HEK293 (cell line): ENCODE measurements around the gene IRF2.

Experiments
- CTCF ChIA-PET: fragments of 350-600 bp; formaldehyde crosslinking; extraction: SDS; loops from one replicate; lab custom pipeline; 2021; ENCODE audit warnings: antibody characterized with exemption; lab: Yijun Ruan, JAX
- POLR2A ChIA-PET: fragments of 300-600 bp; formaldehyde crosslinking; extraction: SDS; loops from one replicate; lab custom pipeline; 2020; ENCODE audit warnings: antibody characterized with exemption, inconsistent platforms; lab: Yijun Ruan, JAX
- H3K27ac ChIP-seq: fragments of 200-500 bp; sonication (Bioruptor generic); 2 replicates; pipeline ENCODE4 v1.5.1; 2014; ENCODE audit warnings: low read depth, low read length, control low read depth, inconsistent platforms; ENCODE audit errors: extremely low read depth
- H3K36me3 ChIP-seq, 2 experiments: fragments of 200-500 bp in 1 of 2; sonication (Bioruptor generic) in 1 of 2; 1 replicate in 1 of 2; 2 replicates in 1 of 2; pipeline ENCODE4 v1.5.1; 2014 to 2017; ENCODE audit warnings: inconsistent platforms in 2 of 2, low read length in 2 of 2; ENCODE audit not compliant: control insufficient read depth in 2 of 2, insufficient read depth in 1 of 2
- H3K4me1 ChIP-seq: fragments of 200-500 bp; sonication (Bioruptor generic); 2 replicates; pipeline ENCODE4 v1.5.1; 2014; ENCODE audit warnings: mild to moderate bottlenecking, low read length, inconsistent platforms; ENCODE audit not compliant: control insufficient read depth, insufficient read depth
- H3K4me3 ChIP-seq: 2 replicates; pipeline ENCODE4 v1.5.1; 2011; ENCODE audit warnings: low read depth, mild to moderate bottlenecking, control low read depth, low read length, moderate library complexity
- H3K9me3 ChIP-seq: fragments of 200-500 bp; sonication (Bioruptor generic); 2 replicates; pipeline ENCODE4 v1.5.1; 2014; ENCODE audit warnings: low read depth, low read length, inconsistent platforms; ENCODE audit not compliant: control insufficient read depth, insufficient read depth
- HOXA7 ChIP-seq: sonication (generic); formaldehyde crosslinking; IDR thresholded peaks from 2 replicates; pipeline ENCODE4 v1.8.1; 2022; ENCODE audit warnings: missing genetic modification reagents, borderline replicate concordance
- KLF1 ChIP-seq: fragments of 450-650 bp; formaldehyde crosslinking; IDR thresholded peaks from 2 replicates; pipeline ENCODE4 v1.5.1; 2016; ENCODE audit warnings: missing biosample characterization, missing genetic modification characterization
- KLF7 ChIP-seq: fragments of 450-650 bp; formaldehyde crosslinking; IDR thresholded peaks from 2 replicates; pipeline ENCODE4 v1.5.1; 2016; ENCODE audit warnings: missing biosample characterization, missing genetic modification characterization, borderline replicate concordance
- SALL2 ChIP-seq: fragments of 450-650 bp; formaldehyde crosslinking; IDR thresholded peaks from 2 replicates; pipeline ENCODE4 v1.5.0; 2017; ENCODE audit warnings: missing biosample characterization, mild to moderate bottlenecking, missing genetic modification characterization, borderline replicate concordance
- SP7 ChIP-seq: fragments of 450-650 bp; formaldehyde crosslinking; IDR thresholded peaks from 2 replicates; pipeline ENCODE4 v1.5.1; 2016; ENCODE audit warnings: missing biosample characterization, missing genetic modification characterization
- ZFHX2 ChIP-seq: fragments of 450-650 bp; formaldehyde crosslinking; conservative IDR thresholded peaks from 2 replicates; pipeline ENCODE4 v1.5.1; 2016; ENCODE audit warnings: missing biosample characterization, missing genetic modification characterization
- ZFP41 ChIP-seq: fragments of 450-650 bp; formaldehyde crosslinking; IDR thresholded peaks from 2 replicates; pipeline ENCODE4 v1.5.1; 2016; ENCODE audit warnings: missing biosample characterization, missing genetic modification characterization, borderline replicate concordance
- ZNF114 ChIP-seq: fragments of 450-650 bp; formaldehyde crosslinking; IDR thresholded peaks from 2 replicates; pipeline ENCODE4 v1.5.0; 2017; ENCODE audit warnings: missing biosample characterization, missing genetic modification characterization
- ZNF140 ChIP-seq: fragments of 450-650 bp; formaldehyde crosslinking; IDR thresholded peaks from 2 replicates; pipeline ENCODE4 v1.5.1; 2016; ENCODE audit warnings: missing biosample characterization, missing genetic modification characterization
- ZNF366 ChIP-seq: fragments of 450-650 bp; formaldehyde crosslinking; conservative IDR thresholded peaks from 2 replicates; pipeline ENCODE4 v1.5.1; 2016; ENCODE audit warnings: missing biosample characterization, missing genetic modification characterization
- ZNF416 ChIP-seq: fragments of 450-650 bp; formaldehyde crosslinking; IDR thresholded peaks from 2 replicates; pipeline ENCODE4 v1.5.1; 2016; ENCODE audit warnings: missing biosample characterization, missing genetic modification characterization
- ZNF473 ChIP-seq: fragments of 450-650 bp; formaldehyde crosslinking; IDR thresholded peaks from 2 replicates; pipeline ENCODE4 v1.5.1; 2017; ENCODE audit warnings: missing biosample characterization, missing genetic modification characterization
- ZNF596 ChIP-seq: fragments of 450-650 bp; IDR thresholded peaks from 2 replicates; pipeline ENCODE4 v1.5.0; 2018; ENCODE audit warnings: missing biosample characterization, mild to moderate bottlenecking, missing genetic modification characterization, moderate library complexity
- ZNF707 ChIP-seq: fragments of 450-650 bp; formaldehyde crosslinking; IDR thresholded peaks from 2 replicates; pipeline ENCODE4 v1.5.1; 2016; ENCODE audit warnings: missing biosample characterization, missing genetic modification characterization
- ZNF791 ChIP-seq: fragments of 450-650 bp; formaldehyde crosslinking; IDR thresholded peaks from 2 replicates; pipeline ENCODE4 v1.5.1; 2016; ENCODE audit warnings: missing biosample characterization, missing genetic modification characterization
- ZSCAN16 ChIP-seq: fragments of 450-650 bp; formaldehyde crosslinking; IDR thresholded peaks from 2 replicates; pipeline ENCODE4 v1.5.1; 2016; ENCODE audit warnings: missing biosample characterization, missing genetic modification characterization
- TF ChIP-seq, protein P1 (sequence below): fragments of 450-650 bp; formaldehyde crosslinking; IDR thresholded peaks from 2 replicates; pipeline ENCODE4 v1.5.1; 2016; ENCODE audit warnings: missing biosample characterization, missing genetic modification characterization
- TF ChIP-seq, protein P2 (sequence below): fragments of 450-650 bp; formaldehyde crosslinking; IDR thresholded peaks from 2 replicates; pipeline ENCODE4 v1.5.1; 2016; ENCODE audit warnings: missing biosample characterization, missing genetic modification characterization

Gene IRF2

DNA sequence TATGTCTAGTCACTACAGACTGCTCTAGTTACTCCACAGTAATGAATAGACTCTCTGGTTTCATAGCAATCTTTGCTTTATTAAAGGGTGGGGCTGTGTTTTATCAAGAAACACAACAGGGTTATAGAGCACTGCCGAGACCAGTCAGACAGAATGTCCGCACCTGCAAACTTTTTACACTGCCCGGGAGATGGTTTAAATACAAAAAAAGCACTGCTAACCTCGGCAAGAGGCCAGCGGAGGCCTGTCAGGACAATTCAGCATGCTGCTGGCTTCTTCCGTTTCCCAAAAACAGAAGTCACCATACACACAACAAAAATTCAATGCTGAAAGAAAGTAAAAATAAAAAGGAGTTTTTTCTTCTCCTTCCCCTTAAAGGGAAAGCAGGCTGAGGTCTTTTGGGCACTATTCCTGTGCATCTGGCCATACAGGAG lies 67.4 kb downstream of the IRF2 start:
- ChIA-PET CTCF (no interaction called here), POLR2A (no interaction called here)
- no peaks in the 10 kb centered on the region for H3K4me1 ChIP-seq
- H3K27ac ChIP-seq: no peak overlapping the region
- no peaks in the 10 kb centered on the region for H3K9me3 ChIP-seq
- TF ChIP-seq ZNF114 (tag by site-specific recombination) (no peak), ZFP41 (tag by site-specific recombination) (no peak), ZSCAN16 (tag by site-specific recombination) (no peak), ZFHX2 (tag by site-specific recombination) (no peak), ZNF366 (tag by site-specific recombination) (no peak), KLF7 (no peak), SP7 (tag by site-specific recombination) (no peak), ZNF707 (tag by site-specific recombination) (no peak), ZNF596 (no peak), ZNF416 (tag by site-specific recombination) (no peak), HOXA7 (CRISPR knock-in tag) (no peak), ZNF473 (tag by site-specific recombination) (no peak), ZNF791 (tag by site-specific recombination) (no peak), SALL2 (no peak), ZNF140 (tag by site-specific recombination) (no peak)
- TF ChIP-seq, protein P1, sequence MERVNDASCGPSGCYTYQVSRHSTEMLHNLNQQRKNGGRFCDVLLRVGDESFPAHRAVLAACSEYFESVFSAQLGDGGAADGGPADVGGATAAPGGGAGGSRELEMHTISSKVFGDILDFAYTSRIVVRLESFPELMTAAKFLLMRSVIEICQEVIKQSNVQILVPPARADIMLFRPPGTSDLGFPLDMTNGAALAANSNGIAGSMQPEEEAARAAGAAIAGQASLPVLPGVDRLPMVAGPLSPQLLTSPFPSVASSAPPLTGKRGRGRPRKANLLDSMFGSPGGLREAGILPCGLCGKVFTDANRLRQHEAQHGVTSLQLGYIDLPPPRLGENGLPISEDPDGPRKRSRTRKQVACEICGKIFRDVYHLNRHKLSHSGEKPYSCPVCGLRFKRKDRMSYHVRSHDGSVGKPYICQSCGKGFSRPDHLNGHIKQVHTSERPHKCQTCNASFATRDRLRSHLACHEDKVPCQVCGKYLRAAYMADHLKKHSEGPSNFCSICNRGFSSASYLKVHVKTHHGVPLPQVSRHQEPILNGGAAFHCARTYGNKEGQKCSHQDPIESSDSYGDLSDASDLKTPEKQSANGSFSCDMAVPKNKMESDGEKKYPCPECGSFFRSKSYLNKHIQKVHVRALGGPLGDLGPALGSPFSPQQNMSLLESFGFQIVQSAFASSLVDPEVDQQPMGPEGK (tag by site-specific recombination): no peak
- TF ChIP-seq, protein P2, sequence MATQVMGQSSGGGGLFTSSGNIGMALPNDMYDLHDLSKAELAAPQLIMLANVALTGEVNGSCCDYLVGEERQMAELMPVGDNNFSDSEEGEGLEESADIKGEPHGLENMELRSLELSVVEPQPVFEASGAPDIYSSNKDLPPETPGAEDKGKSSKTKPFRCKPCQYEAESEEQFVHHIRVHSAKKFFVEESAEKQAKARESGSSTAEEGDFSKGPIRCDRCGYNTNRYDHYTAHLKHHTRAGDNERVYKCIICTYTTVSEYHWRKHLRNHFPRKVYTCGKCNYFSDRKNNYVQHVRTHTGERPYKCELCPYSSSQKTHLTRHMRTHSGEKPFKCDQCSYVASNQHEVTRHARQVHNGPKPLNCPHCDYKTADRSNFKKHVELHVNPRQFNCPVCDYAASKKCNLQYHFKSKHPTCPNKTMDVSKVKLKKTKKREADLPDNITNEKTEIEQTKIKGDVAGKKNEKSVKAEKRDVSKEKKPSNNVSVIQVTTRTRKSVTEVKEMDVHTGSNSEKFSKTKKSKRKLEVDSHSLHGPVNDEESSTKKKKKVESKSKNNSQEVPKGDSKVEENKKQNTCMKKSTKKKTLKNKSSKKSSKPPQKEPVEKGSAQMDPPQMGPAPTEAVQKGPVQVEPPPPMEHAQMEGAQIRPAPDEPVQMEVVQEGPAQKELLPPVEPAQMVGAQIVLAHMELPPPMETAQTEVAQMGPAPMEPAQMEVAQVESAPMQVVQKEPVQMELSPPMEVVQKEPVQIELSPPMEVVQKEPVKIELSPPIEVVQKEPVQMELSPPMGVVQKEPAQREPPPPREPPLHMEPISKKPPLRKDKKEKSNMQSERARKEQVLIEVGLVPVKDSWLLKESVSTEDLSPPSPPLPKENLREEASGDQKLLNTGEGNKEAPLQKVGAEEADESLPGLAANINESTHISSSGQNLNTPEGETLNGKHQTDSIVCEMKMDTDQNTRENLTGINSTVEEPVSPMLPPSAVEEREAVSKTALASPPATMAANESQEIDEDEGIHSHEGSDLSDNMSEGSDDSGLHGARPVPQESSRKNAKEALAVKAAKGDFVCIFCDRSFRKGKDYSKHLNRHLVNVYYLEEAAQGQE (tag by site-specific recombination): no peak
- no peak overlapping the region for H3K4me3 ChIP-seq
- peaks cover 0 to 27% of the 10 kb centered on the region in 2 experiments; a peak in 2 of 3 replicates for H3K36me3 ChIP-seq

DNA sequence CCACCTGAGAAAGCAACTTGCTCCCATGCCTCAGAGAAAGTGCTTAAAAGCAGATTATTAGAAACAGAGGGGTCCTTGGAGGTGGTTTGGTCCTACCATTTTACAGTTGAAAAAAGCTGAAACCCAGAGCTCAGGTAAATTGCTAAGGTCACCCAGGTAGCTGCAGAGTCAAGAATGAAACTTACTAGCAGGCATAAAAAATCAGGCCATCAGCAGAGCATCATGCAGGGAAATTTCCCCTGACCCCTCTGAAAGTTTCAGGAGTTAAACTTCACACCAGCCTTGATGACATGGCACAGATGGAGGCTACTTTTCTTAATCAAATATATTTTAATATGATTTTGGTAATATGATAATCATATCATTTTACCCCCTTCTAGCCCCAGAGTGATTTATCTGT lies 70.3 kb downstream of the IRF2 start:
- TF ChIP-seq SALL2: no peak
- TF ChIP-seq, all 188 proteins: peak for 0
- Histone ChIP-seq H3K4me1 (no peaks in the 10 kb centered on the region), H3K9me3 (no peaks in the 10 kb centered on the region), H3K4me3 (no peak overlapping the region), H3K27ac (no peak overlapping the region), H3K36me3 (peaks cover 0 to 25% of the 10 kb centered on the region in 2 experiments; a peak in 1 of 3 replicates)
- ChIA-PET POLR2A (no interaction called here), CTCF (no interaction called here)

DNA sequence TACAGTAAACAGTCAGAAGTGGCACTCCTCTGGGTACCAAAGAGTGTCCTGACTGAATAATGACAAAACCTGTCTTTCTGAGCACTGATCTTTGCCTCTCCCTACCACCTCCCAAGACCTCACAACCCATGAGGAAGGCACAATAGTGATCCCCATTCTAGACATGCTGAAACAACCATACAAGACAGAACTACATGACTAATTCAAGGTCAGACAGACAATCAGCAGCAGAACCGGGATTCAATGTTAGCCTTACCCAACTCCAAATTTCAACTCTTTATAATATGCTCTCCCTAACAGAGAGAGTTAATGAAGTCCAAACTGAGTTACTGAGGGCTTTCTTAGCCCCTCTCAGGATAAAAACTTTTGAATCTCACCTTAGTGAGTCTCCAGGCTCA lies 71.0 kb downstream of the IRF2 start:
- no peaks in the 10 kb centered on the region for H3K9me3 ChIP-seq
- H3K27ac ChIP-seq: no peak overlapping the region
- peaks cover 0 to 29% of the 10 kb centered on the region in 2 experiments; a peak in 1 of 3 replicates for H3K36me3 ChIP-seq
- TF ChIP-seq KLF1 (tag by site-specific recombination): no peak
- H3K4me1 ChIP-seq: no peaks in the 10 kb centered on the region
- ChIA-PET CTCF (no interaction called here), POLR2A (no interaction called here)
- no peak overlapping the region for H3K4me3 ChIP-seq
